Left forelimb (tissue), 1 donor: ENCODE data around the gene SLC39A9.
"Not testable (repeated sequence)": the region's sequence is repeated elsewhere in the genome, so short reads cannot be mapped to it uniquely, and the experiment has no call there.

ENCODE experiments used
- DNase-seq: peaks from one replicate; pipeline ENCODE4 v3.0.0-alpha.2; 2018; ENCODE audit warnings: low spot score

The SLC39A9 gene

DNA sequence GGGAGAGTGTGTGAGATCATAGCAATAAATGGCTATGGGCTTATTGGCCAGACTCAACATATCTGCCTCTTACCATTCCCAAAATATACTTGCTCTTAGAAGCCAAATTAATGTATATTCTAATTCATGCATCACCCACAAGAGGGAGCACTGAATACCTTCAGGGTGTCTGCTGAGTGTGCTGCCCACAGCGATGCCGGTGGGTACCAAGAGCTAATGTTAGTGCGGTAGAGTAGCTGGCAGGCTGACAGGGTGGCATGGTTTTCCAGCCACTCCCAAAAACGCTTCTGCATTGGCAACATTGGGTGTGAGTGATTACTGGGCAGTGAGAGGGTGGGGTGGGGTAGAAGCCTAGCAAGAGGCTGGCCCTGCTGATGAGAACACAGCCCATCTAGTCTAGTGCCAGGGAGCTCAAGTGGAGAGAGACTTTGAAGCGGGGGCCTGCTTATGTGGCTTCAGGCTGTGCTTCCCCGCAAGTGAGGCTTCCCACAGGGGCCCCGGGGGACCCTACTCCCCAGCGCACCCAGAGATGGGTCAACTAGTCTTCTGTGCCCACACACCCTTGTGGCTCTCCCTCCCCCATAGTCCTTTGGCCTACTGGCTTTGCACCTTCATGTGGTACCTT, 76.8 kb downstream of the SLC39A9 start:
- no peak for DNase-seq

DNA sequence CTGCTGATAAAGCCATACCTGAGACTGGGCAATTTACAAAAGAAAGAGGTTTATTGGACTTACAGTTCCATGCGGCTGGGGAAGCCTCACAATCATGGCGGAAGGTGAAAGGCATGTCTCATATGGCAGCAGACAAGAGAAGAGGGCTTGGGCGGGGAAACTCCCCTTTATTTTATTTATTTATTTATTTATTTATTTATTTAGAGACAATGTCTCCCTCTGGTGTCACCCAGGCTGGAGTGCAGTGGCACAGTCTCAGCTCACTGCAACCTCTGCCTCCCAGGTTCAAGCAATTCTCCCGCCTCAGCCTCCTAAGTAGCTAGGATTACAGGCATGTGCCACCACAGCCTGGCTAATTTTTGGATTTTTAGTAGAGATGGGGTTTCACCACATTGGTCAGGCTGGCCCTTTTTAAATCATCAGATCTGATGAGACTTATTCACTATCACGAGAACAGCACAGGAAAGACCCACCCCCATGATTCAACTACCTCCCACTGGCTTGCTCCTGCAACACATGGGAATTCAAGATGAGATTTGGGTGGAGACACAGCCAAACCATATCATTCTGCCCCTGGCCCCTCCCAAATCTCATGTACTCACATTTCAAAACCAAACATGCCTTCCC, 78.4 kb downstream of the SLC39A9 start:
- not testable (repeated sequence) for DNase-seq

DNA sequence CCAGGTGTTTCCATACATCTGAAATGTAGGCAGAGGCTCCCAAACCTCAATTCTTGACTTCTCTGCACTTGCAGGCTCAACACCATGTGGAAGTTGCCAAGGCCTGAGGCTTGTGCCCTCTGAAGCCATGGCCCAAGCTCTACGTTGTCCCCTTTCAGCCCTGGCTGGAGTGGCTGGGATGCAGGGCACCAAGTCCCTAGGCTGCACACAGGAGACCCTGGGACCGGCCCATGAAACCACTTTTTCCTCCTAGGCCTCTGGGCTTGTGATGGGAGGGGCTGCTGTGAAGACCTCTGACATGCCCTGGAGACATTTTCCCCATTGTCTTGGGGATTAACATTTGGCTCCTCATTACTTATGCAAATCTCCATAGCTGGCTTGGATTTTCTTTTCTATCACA, 79.6 kb downstream of the SLC39A9 start:
- DNase-seq = not testable (repeated sequence)

DNA sequence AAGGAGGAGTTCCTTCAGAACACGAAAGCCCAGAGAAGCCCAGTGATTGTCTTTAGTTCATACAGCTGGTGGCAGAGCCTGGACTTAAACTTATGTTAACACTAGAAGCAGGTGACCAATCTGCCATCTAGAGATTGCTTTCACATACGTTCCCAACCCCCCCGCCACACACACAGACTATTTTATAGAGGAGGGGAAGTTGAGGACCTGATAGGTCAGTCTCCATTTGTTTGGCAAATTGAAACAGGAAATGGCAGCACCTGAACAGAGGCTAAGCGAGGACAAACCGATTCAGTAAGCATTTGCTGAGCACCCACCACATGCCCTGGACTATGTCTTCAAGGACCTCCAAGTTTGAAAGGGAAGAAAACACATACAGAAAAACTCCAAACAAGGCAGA, 81.2 kb downstream of the SLC39A9 start:
- DNase-seq = no peak

DNA sequence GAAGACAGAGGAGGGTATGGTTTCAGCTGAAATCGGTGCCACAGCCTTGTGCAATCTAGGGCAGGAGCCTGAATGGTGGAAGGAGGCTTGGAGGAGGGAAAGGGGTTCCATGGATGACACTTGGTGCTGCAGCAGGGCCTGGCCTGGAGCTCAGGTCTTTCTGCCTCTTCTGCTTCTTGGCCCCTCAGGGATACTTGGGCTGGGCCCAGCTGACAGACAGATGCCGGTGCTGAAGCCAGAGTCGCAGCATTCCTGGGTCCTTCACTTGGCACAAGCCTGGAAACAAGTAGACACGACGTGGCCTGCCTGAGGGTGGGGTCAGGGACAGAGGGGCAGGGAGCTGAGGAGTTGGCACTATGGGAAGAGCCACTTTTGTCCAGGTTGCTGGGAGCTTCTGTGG, 81.6 kb downstream of the SLC39A9 start:
- DNase-seq = no peak

DNA sequence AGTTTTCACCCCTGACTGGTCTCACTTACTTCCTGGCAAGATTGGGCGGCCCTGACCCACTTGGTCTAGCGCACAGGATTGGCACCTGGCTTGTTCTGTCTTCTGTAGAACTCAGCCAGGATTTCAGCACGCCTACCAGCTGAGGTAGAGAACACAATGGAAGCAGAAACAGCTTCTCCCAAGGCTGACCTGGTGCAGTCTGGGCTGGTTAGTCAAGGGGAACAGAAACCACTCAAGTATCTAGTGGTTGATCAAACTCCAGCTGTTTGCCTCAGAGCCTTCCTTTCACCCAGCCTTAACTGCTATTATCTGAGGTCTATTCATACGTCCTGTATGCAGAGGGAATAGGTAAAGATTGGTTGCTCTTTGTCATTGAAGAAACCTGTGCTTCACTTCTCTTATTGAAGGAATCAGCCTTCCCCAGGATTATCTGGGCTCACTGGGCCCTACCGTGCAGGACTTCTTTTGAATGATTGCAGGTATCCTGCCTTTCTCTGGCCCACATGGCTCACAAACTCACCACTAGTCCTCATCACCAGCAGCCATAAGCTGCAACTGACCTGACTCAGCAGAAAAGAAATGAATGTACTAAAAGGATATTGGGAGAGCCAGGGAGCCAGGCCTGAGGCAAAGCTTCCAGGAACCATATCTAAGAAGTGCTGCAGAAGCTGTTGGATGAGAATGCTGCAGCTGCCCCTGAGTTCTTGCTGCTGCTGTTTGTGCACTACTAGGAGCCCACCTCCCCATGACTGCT, 83.5 kb downstream of the SLC39A9 start:
- DNase-seq = no peak

DNA sequence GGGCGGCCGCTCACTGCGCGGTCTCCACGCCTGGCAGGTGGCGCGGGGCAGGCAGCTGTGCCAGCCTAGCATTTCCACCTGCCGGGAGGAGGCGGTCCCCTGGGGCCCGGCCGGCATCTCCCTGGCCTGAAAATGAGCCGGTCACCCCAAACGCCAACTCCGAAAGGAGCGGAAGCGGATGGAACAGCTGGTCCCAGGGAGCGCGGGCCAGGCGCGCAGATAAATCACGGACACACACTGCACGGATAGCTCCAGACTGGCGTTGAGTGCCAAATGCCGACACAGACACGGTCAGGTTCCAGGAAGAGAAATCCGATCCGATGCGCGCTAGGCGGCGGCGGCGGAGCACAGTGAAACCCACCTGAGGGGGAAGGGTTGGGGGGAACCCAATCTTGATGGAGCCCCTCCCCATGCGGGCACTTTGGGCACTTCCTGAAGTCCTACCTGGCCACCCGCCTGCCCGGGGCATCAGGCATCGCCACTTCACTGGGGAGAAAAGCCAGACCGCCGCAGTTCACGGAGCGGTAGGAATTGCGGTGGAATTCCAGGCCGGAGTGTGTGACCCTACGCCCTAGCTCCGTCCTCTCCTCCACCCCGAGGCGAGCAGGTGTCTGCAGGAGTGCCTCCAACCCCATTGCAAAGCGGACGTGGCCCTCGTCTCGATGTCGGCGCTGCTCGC, 85.4 kb downstream of the SLC39A9 start:
- DNase-seq = peak; percentile 81

DNA sequence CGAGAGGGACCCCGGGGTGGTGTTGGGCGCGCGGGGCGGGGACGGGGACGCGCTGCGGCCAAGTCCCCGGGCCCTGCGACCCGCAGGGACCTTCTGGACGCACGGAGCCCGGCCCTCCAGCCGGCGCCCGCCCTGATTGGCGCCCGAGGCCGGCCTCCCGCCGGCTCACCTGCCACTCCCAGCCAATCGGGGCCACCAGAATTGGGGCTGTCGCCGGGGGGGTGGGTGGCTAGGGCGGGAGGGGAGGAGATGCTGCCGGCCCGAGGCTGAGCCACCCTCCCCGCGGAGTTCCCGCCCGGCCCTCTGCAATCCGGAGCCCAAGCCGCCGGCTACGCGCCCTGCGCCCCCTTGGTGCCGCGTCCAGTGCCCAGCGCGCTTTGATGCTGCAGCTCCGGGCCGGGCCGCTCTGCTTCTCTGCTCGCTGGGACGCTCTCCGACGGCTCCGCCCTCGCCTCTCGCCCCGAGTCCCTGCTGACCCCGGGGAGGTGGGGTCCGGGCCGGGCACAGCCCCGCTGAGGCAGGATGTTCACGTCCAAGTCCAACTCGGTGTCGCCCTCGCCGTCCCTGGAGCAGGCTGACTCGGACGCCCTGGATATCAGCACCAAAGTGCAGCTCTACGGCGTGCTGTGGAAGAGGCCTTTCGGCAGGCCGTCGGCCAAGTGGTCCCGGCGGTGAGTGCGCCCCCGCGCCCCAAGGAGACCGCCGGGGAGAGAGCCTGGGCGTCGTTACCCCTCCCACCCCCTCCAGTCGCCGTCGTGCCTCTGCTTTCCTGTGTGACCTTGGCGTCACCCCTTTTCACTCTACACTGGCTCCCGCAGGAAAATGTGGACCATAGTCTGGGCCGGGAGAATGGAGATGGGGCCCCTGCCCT, 86.2 kb downstream of the SLC39A9 start, which contains the start of gene PLEKHD1:
Gene PLEKHD1, plus strand, starts transcription at position 285 of the 871 bp plus-strand sequence. Its CDS starts 238 bp downstream, at position 523.
- DNase-seq = no peak

DNA sequence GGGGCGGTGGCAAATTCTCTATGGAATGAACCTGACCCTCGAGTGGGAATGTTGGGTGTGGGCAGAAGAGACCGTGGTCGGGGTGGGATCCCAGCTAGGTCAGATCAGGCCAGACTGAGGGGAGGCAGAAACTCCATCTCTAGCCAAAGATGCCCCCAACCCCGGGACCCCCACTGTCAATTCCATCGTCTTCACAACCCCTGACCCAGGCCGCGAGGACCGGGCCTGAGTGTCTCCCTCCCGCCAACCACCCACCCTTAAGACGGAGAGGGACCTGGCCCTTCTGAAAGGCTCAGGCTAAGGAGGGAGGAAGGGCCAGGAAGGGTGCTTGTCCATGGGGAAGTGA, 86.8 kb downstream of the SLC39A9 start:
- no peak for DNase-seq

DNA sequence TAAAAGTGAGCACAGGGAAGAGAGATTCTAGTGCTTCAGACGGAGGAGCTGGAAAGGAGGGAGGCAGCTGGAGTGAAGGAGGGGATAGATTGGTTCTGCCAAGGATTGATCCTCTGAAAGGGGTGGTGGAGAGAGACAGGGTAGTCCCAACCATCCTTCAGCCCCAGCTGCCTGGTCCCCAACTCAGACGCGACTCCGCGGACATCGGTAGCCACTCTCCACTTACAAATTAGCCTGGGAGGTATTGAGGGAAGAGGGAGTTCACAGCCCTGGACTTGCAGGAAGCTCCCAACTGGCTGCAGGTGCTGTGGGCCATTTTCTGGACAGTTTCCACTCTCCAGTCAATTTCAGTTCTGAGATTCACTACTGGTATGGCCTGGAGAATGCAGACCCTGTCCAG, 87.2 kb downstream of the SLC39A9 start:
- DNase-seq = no peak

DNA sequence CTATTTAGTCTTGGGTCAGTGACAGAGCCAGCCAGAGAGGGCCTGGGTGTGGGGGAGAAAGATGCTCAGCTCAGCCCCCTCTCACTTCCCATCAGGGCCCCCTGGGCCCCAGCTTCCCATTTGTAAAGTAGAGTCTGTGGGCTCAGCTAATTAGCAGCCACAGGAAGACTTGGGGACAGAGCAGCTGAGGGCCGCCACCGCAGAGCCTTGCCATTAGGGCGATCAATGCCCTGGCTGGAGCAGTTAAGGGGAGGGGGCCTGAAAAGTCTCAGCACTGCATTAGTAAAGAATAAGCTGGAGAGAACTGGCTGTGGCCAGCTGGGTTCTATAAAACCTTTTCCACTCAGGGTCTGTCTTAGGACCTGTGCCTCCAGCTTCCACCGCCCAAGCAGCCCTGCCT, 88.7 kb downstream of the SLC39A9 start:
- DNase-seq = no peak

DNA sequence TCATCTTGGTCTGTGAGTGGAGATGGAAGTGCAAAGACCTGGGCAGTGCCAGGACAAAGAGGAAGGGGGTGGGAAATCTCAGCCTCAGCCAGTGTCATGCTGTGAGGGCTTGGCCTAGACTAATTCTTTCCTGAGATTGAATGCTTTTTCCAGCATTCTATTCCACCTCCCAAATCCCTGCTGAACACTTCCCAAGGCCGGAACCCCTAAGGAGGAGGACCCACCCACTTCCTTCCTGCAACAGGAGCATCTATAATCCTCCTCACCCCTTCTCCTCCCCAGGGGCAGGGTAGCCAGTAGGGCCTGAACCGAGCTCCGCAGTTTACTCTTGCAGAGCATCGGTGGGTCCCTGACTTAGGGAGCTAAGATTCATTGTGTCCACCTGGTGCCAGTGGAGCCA, 89.3 kb downstream of the SLC39A9 start:
- no peak for DNase-seq

DNA sequence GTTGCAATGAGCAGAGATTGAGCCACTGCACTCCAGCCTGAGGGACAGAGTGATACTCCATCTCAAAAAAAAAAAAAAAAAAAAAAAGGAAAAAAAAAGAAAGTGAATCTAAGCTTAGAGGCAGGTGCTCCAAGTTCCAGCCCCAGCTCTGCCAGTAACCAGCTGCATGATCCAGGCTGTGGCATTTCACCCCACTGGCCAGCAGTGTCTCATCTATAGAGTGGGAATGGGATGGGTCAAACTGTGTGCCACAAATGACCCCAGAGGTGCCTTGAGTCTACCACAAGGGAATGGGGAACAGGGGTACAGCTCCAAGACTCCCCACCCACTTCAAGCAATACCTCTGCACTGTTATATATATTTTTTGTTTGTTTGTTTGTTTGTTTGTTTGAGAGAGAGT, 91.0 kb downstream of the SLC39A9 start:
- DNase-seq = no peak

DNA sequence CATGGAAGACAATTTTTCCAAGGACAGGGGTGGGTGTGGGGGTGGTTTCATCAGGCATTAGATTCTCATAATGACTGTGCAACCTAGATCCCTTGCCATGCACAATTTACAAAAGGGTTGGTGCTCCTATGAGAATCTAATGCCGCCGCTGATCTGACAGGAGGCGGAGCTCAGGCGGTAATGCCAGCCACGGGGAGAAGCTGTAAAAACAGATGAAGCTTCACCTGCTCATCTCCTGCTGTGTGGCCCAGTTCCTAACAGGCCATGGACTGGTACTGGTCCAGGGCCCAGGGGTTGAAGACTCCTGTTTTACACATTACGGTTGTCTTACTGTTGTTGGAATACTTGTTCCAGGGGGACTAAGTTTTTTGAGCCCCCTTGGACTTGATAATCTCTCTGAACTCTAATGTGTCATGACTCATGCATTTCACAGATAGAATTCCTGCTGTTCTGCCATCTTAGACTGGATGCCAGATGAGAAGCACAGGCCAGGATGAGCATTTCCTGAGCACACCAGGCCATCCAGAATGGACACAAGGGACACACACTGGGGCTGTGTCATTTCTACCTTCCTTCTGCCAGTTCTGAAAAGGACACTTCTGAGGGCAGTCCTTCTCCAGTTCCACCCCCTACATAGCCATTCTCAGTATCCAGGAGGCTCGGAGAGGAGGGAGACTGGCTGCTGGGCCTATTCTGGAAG, 91.9 kb downstream of the SLC39A9 start:
- DNase-seq = no peak

DNA sequence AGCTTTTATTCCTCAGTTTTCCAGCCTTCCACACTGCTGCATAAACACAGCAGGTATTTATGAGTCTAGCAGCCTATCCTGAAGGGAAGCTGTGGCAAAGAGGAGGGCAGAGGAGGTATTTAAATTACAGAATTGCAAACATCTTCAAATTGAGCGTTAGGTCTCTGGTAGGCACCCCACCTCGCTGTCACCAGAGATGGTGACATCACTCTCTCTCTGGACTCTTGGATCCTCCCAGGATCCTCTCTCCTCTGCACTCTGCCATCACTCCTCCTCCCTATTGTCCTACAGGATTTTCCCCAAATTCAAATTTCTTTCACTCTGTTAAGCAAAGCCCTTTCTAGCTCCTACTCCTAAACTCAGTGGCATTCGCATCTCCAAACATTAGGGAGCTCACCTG, 92.7 kb downstream of the SLC39A9 start:
- DNase-seq = no peak

DNA sequence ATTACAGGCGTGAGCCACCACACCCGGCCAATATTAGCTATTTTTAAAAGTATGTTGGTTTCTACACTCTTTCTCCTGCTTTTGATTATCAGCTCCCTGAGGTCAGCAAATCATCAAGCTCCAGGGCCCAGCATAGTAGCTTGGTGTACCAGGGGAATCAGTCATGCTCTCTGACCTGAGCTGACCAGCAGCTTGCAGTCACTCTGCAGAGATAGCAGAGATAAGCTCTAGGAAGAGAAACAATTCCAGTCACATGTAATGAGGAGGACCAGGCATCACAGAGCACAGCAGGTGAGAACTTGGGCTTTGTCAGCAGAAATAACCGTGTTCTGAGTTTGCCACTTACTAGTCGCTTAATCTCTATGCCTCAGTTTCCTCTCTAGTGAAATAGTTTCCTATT, 94.5 kb downstream of the SLC39A9 start:
- no peak for DNase-seq

DNA sequence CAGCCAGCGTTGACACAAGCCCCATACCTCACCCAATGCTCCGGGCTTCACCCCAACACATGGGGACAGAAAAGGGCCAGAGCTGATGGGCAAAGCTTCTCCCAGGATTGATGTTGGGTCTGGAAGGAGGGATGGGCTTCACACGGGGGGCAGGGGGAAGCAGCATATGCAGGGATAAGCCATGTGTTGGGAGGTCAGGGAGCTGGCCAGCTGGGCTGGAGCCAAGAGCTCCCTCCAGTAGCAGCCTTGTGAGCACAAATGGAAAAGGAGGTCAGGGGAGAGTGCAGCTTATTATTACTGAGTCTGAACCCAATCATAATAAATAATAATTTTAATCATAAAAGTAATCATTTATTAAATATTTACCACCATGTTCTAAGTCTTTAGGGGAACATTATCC, 95.3 kb downstream of the SLC39A9 start:
- DNase-seq = no peak

DNA sequence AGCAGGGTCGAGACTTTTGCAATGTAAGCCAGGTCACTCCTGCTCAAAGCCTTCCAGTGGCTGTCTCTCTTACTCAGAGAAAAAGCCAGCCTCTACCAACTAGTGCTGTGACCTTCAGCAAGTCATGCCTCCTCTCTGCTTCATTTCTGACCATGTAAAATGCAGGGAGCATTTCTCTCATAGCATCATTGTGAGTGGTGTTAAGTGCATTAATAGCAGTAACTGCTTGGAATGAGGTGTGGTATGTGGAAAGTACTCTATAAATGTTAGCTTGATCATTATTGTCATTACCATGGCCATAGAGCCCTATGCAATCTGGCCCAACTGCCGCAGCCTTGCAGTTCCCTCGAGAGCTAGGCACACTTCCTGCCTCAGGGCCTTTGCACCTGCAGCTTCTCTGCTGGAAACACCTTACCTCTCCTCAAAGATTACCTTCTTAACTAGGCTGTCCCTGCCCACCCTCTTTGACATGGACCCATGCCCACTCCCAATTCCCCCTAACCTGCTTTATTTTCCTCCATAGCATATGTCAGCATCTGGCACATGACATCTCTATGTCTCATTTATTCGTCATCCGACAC, 96.9 kb downstream of the SLC39A9 start:
- DNase-seq = no peak

DNA sequence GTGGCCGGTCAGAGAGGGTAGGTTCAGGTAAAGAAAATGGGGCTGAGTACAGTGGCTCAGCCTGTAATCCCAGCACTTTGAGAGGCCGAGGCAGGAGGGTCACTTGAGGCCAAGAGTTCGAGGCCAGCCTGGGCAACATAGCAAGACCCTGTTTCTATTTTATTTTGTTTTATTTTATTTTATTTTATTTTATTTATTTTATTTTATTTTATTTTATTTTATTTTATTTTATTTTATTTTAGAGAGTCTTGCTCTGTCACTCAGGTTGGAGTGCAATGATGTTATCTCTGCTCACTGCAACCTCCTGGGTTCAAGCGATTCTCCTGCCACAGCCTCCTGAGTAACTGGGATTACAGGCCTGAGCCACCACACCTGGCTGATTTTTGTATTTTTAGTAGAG, 99.4 kb downstream of the SLC39A9 start:
- DNase-seq = not testable (repeated sequence)

DNA sequence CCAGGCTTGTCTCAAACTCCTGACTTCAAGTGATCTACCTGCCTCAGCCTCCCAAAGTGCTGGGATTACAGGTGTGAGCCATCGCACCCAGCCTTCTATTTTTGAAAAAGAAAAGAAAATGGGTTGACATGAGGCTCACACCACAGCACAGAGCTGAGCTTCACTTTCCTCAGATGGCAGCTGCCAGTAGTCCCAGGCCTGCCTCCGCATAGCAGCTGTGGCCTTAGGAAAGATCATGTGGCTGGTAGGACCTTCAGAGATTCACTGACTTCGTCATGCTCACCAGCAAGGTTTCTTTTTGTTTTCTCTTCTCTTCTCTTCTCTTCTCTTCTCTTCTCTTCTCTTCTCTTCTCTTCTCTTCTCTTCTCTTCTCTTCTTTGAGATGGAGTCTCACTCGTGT, 99.8 kb downstream of the SLC39A9 start:
- DNase-seq = not testable (repeated sequence)

DNA sequence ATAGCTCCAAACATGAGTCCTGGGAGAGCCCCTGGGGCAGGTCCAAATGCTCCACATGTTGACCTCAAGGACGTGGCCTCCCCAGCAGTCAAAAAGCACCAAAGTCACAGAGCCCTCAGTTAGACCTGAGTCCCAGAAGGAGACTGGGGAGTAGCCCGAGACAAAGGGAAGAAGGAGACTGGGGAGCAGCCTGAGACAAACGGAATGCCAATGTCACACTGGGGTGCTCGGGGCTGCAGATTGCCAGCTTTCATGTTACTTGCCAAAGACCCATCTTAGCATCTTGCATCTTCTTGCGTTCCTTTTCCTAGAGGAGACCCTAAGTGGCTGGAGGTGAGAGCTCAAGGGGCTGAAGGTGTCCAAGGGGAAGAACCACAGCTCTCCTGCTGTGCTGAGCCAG, 100.9 kb downstream of the SLC39A9 start:
- no peak for DNase-seq
